Measurements from ENCODE around the gene YPEL5.

The YPEL5 gene

GRCh38 chr2:30146337-30147195, at the start of gene YPEL5:
Gene YPEL5, plus strand, starts transcription at chr2:30147007. Its CDS starts 9,645 bp downstream, at chr2:30156652.
- TF ChIP-seq GATA2 (IDR thresholded peaks at IDR 0.05; ENCODE audit: low read depth, low read length) (no peak), GATA3 (IDR thresholded peaks at IDR 0.05; ENCODE audit: low read depth, low read length) (no peak)

- TF ChIP-seq GATA3 (IDR thresholded peaks at IDR 0.05; ENCODE audit: low read depth, low read length) (no peak), GATA2 (IDR thresholded peaks at IDR 0.05; ENCODE audit: low read depth, low read length) (no peak)
These were observed 48.4 kb upstream of the YPEL5 start for GRCh38 chr2:30098266-30099005.

GRCh38 chr2:30104307-30104706, 42.5 kb upstream of the YPEL5 start:
- TF ChIP-seq GATA2 (IDR thresholded peaks at IDR 0.05; ENCODE audit: low read depth, low read length), result no peak
- TF ChIP-seq GATA3 (IDR thresholded peaks at IDR 0.05; ENCODE audit: low read depth, low read length), result no peak

GRCh38 chr2:30105556-30105955, 41.3 kb upstream of the YPEL5 start:
- TF ChIP-seq GATA2 (IDR thresholded peaks at IDR 0.05; ENCODE audit: low read depth, low read length), result no peak
- no peak for TF ChIP-seq GATA3 (IDR thresholded peaks at IDR 0.05; ENCODE audit: low read depth, low read length)

- TF ChIP-seq GATA2 (IDR thresholded peaks at IDR 0.05; ENCODE audit: low read depth, low read length) (no peak), GATA3 (IDR thresholded peaks at IDR 0.05; ENCODE audit: low read depth, low read length) (no peak)
These were observed 40.3 kb upstream of the YPEL5 start for GRCh38 chr2:30106543-30106942.

- TF ChIP-seq GATA3 (IDR thresholded peaks at IDR 0.05; ENCODE audit: low read depth, low read length) (no peak), GATA2 (IDR thresholded peaks at IDR 0.05; ENCODE audit: low read depth, low read length) (no peak)
These were observed 38.6 kb upstream of the YPEL5 start for GRCh38 chr2:30108192-30108591.

GRCh38 chr2:30108851-30109250, 38.0 kb upstream of the YPEL5 start:
- TF ChIP-seq GATA3 (IDR thresholded peaks at IDR 0.05; ENCODE audit: low read depth, low read length), result no peak
- no peak for TF ChIP-seq GATA2 (IDR thresholded peaks at IDR 0.05; ENCODE audit: low read depth, low read length)

GRCh38 chr2:30109856-30110255, 37.0 kb upstream of the YPEL5 start:
- TF ChIP-seq GATA2 (IDR thresholded peaks at IDR 0.05; ENCODE audit: low read depth, low read length) (no peak), GATA3 (IDR thresholded peaks at IDR 0.05; ENCODE audit: low read depth, low read length) (no peak)

- TF ChIP-seq GATA2 (IDR thresholded peaks at IDR 0.05; ENCODE audit: low read depth, low read length), result no peak
- no peak for TF ChIP-seq GATA3 (IDR thresholded peaks at IDR 0.05; ENCODE audit: low read depth, low read length)
These were observed 36.0 kb upstream of the YPEL5 start for GRCh38 chr2:30110773-30111172.

GRCh38 chr2:30112561-30112960, 34.2 kb upstream of the YPEL5 start:
- TF ChIP-seq GATA3 (IDR thresholded peaks at IDR 0.05; ENCODE audit: low read depth, low read length), result no peak
- TF ChIP-seq GATA2 (IDR thresholded peaks at IDR 0.05; ENCODE audit: low read depth, low read length), result no peak

- no peak for TF ChIP-seq GATA2 (IDR thresholded peaks at IDR 0.05; ENCODE audit: low read depth, low read length)
- no peak for TF ChIP-seq GATA3 (IDR thresholded peaks at IDR 0.05; ENCODE audit: low read depth, low read length)
These were observed 33.1 kb upstream of the YPEL5 start for GRCh38 chr2:30113617-30114293.

GRCh38 chr2:30115141-30115980, 31.4 kb upstream of the YPEL5 start:
- TF ChIP-seq GATA2 (IDR thresholded peaks at IDR 0.05; ENCODE audit: low read depth, low read length) (no peak), GATA3 (IDR thresholded peaks at IDR 0.05; ENCODE audit: low read depth, low read length) (no peak)

GRCh38 chr2:30115981-30116285, 30.9 kb upstream of the YPEL5 start:
- TF ChIP-seq GATA2 (IDR thresholded peaks at IDR 0.05; ENCODE audit: low read depth, low read length) (no peak), GATA3 (IDR thresholded peaks at IDR 0.05; ENCODE audit: low read depth, low read length) (no peak)

GRCh38 chr2:30122362-30122761, 24.4 kb upstream of the YPEL5 start:
- TF ChIP-seq GATA3 (IDR thresholded peaks at IDR 0.05; ENCODE audit: low read depth, low read length), result no peak
- no peak for TF ChIP-seq GATA2 (IDR thresholded peaks at IDR 0.05; ENCODE audit: low read depth, low read length)

All from SH-SY5Y (cell line).